Esophagus squamous epithelium (tissue), 5 donors: ENCODE measurements around the gene CADM1. TPM values are rescaled to one million over a fixed set of nuclear protein-coding genes. Genes with fewer than 3 reads are reported as not detected.

ENCODE experiments used
- DNase-seq: peaks from one replicate; lab custom pipeline; 2025; lab: John Stamatoyannopoulos, UW
- H3K27ac ChIP-seq, 4 donors: fragments of 200-600 bp; sonication (generic); one replicate each; pipeline ENCODE4 v1.5.1; 2016 to 2019; ENCODE audit warnings: mild to moderate bottlenecking in 1 of 4
- H3K27me3 ChIP-seq, 4 donors: fragments of 200-600 bp; sonication (generic); 1 replicate in 3 of 4; 2 replicates in 1 of 4; pipeline versions ENCODE4 v1.5.1 to v1.6.0; 2017 to 2021; ENCODE audit warnings: antibody characterized with exemption in 1 of 4
- H3K36me3 ChIP-seq, 3 donors: fragments of 200-600 bp; sonication (generic); one replicate each; pipeline ENCODE4 v1.5.1; 2016 to 2019
- H3K4me1 ChIP-seq, 3 donors: fragments of 200-600 bp; sonication (generic); one replicate each; pipeline ENCODE4 v1.5.1; 2017 to 2019
- H3K4me3 ChIP-seq, 4 donors: fragments of 200-600 bp; sonication (generic); 1 replicate in 3 of 4; 2 replicates in 1 of 4; pipeline ENCODE4 v1.5.1; 2016 to 2019; ENCODE audit warnings: mild to moderate bottlenecking in 2 of 4, moderate library complexity in 1 of 4
- H3K9me3 ChIP-seq, 3 donors: fragments of 200-600 bp; sonication (generic); one replicate each; pipeline ENCODE4 v1.5.1; 2016 to 2019
- POLR2A ChIP-seq, 4 donors: fragments of 450-650 bp; IDR thresholded peaks; one replicate each; pipeline ENCODE4 v1.6.1; 2017; ENCODE audit warnings: antibody characterized with exemption in 4 of 4, mild to moderate bottlenecking in 4 of 4, moderate library complexity in 3 of 4
- WGBS, 2 donors: methylation state at CpG; one replicate each; pipeline ENCODE4 v1.1.5; 2018; 5-methylcytosine and 5-hydroxymethylcytosine counted together
- intact Hi-C: fragments of 100-400 bp; cut with DNase I; formaldehyde crosslinking; loops from one replicate; pipeline ENCODE4 v1.15.0; 2022
- total RNA-seq, 4 donors: library from RNA; depleted of rRNA; stranded (reverse); fragments of >200 nt; gene quantifications; one replicate each; pipeline ENCODE4 v1.1.0, GENCODE V29; 2016
- TF ChIP-seq, protein P1 (sequence below), 6 experiments: fragments of 450-650 bp in 4 of 6; fragments of 200-600 bp in 2 of 6; sonication (generic) in 2 of 6; IDR thresholded peaks; one replicate each; pipeline ENCODE4 v1.5.1; 2016 to 2019; ENCODE audit warnings: antibody characterized with exemption in 6 of 6, mild to moderate bottlenecking in 4 of 6, moderate library complexity in 4 of 6
- donor health status: DM: yes; HTN: yes; CAD: no.

The CADM1 gene
- total RNA-seq, 4 donors from 2014 or later = 1.7 to 15.1 (median 8.3) TPM

DNA sequence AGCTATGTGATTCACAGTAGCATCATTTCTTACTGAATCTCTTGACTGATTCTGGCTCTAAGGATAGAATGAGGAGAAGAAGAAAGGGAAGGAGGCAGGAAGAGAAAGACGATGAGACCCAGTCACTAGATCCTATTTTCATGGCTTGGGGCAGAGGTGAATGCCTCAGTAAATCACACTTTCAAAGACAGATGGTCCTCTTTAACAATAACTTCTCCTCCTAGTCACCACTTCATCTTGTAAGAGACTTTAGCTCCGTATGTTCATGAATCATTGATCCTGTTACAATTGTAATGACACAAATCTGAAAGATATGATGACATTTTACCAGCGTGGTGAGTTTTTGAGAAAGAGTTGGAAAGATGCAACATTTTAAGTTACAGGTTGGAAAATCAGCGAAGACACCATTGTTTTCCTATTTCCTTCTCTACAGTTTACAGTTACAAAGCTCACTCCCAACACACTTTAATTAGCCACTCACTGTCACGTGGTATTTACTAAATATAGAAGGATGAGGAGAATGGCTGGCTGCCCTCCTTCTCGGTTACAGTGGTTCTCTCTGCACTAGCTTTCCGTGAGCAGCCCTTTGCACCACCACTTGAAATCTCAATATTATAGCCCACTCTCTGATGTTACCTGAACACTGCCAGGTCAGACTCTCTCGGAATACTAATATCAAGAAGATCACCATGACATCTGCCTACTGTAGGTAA, 205.8 kb downstream of the CADM1 start:
- DNase-seq = no peak
- intact Hi-C loops = no loop called here
- no peak overlapping the region for H3K27ac ChIP-seq
- H3K9me3 ChIP-seq = no peaks in the 10 kb centered on the region
- H3K27me3 ChIP-seq = no peaks in the 10 kb centered on the region
- 82 to 83% methylated on average over 8 of the region's 8 CpGs for WGBS, 2 donors
- H3K4me3 ChIP-seq = no peak overlapping the region
- H3K4me1 ChIP-seq = no peaks in the 10 kb centered on the region
- no peak for TF ChIP-seq POLR2A (IDR thresholded peaks at IDR 0.05)
- TF ChIP-seq, protein P1, sequence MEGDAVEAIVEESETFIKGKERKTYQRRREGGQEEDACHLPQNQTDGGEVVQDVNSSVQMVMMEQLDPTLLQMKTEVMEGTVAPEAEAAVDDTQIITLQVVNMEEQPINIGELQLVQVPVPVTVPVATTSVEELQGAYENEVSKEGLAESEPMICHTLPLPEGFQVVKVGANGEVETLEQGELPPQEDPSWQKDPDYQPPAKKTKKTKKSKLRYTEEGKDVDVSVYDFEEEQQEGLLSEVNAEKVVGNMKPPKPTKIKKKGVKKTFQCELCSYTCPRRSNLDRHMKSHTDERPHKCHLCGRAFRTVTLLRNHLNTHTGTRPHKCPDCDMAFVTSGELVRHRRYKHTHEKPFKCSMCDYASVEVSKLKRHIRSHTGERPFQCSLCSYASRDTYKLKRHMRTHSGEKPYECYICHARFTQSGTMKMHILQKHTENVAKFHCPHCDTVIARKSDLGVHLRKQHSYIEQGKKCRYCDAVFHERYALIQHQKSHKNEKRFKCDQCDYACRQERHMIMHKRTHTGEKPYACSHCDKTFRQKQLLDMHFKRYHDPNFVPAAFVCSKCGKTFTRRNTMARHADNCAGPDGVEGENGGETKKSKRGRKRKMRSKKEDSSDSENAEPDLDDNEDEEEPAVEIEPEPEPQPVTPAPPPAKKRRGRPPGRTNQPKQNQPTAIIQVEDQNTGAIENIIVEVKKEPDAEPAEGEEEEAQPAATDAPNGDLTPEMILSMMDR (IDR thresholded peaks at IDR 0.05) = no peak
- H3K36me3 ChIP-seq = no peaks in the 10 kb centered on the region

GRCh38 chr11:115297330-115297729, 206.9 kb downstream of the CADM1 start:
- intact Hi-C loops = no loop called here
- H3K4me3 ChIP-seq = no peak overlapping the region
- DNase-seq = no peak
- H3K4me1 ChIP-seq = no peaks in the 10 kb centered on the region
- WGBS, 2 donors = 89% methylated on average over 4 of the region's 4 CpGs
- no peak overlapping the region for H3K27ac ChIP-seq
- TF ChIP-seq, protein P1 (IDR thresholded peaks at IDR 0.05) = no peak
- no peak for TF ChIP-seq POLR2A (IDR thresholded peaks at IDR 0.05)
- H3K9me3 ChIP-seq = no peaks in the 10 kb centered on the region
- no peaks in the 10 kb centered on the region for H3K36me3 ChIP-seq
- no peaks in the 10 kb centered on the region for H3K27me3 ChIP-seq

GRCh38 chr11:115291325-115291724, 212.9 kb downstream of the CADM1 start:
- no peaks in the 10 kb centered on the region for H3K9me3 ChIP-seq
- WGBS, 2 donors = 81 to 93% methylated on average over 3 of the region's 3 CpGs
- intact Hi-C loops = no loop called here
- no peaks in the 10 kb centered on the region for H3K27me3 ChIP-seq
- no peak overlapping the region for H3K27ac ChIP-seq
- no peaks in the 10 kb centered on the region for H3K4me1 ChIP-seq
- no peak for DNase-seq
- H3K36me3 ChIP-seq = no peaks in the 10 kb centered on the region
- TF ChIP-seq POLR2A (IDR thresholded peaks at IDR 0.05) = no peak
- TF ChIP-seq, protein P1 (IDR thresholded peaks at IDR 0.05) = no peak
- H3K4me3 ChIP-seq = no peak overlapping the region

DNA sequence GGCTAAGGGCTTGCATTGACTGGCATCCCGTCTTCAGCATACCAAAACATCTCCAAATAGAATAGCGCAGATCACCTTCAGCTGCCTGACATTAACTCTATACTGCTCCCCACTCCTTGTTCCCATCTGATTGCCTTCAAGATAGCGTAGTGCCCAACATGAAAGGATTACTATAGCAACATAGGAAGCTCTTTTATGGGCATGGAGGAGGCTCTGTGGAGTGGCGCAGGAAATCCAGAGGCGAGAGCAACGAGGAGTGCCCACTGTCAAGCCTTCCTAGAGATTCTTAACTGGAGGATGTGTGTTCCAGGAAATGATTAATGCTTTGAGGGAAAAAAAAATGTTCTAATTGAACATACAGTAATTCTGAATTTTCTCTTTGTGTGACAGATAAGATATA, 213.3 kb downstream of the CADM1 start:
- 79 to 81% methylated on average over 6 of the region's 6 CpGs for WGBS, 2 donors
- H3K27me3 ChIP-seq = no peaks in the 10 kb centered on the region
- H3K36me3 ChIP-seq = no peaks in the 10 kb centered on the region
- H3K27ac ChIP-seq = no peak overlapping the region
- TF ChIP-seq, protein P1 (IDR thresholded peaks at IDR 0.05) = no peak
- TF ChIP-seq POLR2A (IDR thresholded peaks at IDR 0.05) = no peak
- DNase-seq = no peak
- H3K9me3 ChIP-seq = no peaks in the 10 kb centered on the region
- H3K4me1 ChIP-seq = no peaks in the 10 kb centered on the region
- no peak overlapping the region for H3K4me3 ChIP-seq
- intact Hi-C loops = no loop called here

DNA sequence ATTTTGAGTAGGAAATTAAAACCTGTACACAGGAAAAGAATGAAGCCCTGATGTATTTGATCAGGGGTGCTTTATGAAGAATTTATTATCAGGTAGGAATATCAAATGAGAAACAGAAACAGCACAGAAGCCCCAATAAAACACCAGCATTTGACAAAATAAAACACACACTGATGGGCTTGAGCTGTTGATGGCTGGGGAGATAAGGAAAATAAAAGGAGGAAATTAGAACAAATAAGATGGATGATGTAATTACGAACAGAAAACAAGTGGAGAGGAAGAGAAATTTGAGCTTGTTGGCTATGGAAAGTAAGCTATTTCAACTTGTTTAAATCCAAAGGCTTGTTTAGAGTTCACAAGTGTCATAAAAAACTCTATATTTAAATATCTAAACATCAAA, 213.7 kb downstream of the CADM1 start:
- Histone ChIP-seq H3K9me3 (no peaks in the 10 kb centered on the region), H3K36me3 (no peaks in the 10 kb centered on the region), H3K4me3 (no peak overlapping the region), H3K27me3 (no peaks in the 10 kb centered on the region), H3K27ac (no peak overlapping the region), H3K4me1 (no peaks in the 10 kb centered on the region)
- TF ChIP-seq, protein P1 (IDR thresholded peaks at IDR 0.05) = no peak
- TF ChIP-seq POLR2A (IDR thresholded peaks at IDR 0.05) = no peak
- no peak for DNase-seq
- intact Hi-C loops = no loop called here
- 62 to 79% methylated on average over 1 of the region's 1 CpG for whole genome bisulfite sequencing, 2 donors
